T-helper 1 cell treated with Interleukin-12 subunit alpha and Interleukin-12 subunit beta and Interleukin-4 antibody, amounts not matched to agents 30 ng/mL and 1 ng/mL, for 36 hours (primary cell): ENCODE measurements around the gene LAMA2. TPM values are rescaled to one million over a fixed set of nuclear protein-coding genes. Genes with fewer than 3 reads are reported as not detected.

Experiments
- intact Hi-C: fragments of 100-400 bp; cut with micrococcal nuclease; formaldehyde crosslinking; loops from one replicate; pipeline ENCODE4 v1.15.1; 2024
- total RNA-seq: library from RNA; stranded (reverse); gene quantifications from 2 replicates; pipeline ENCODE4 v1.2.3, GENCODE V29; 2022

Gene LAMA2
- total RNA-seq, 1 donor from 2014 or later = 0.25 TPM

- intact Hi-C loops = no loop called here
Measured at GRCh38 chr6:129179283-129179682, 296.3 kb downstream of the LAMA2 start.

- intact Hi-C loops = no loop called here
Measured at GRCh38 chr6:129181001-129181400, 298.1 kb downstream of the LAMA2 start.

GRCh38 chr6:129183187-129183591 is 300.3 kb downstream of the LAMA2 start:
- intact Hi-C loops = no loop called here

GRCh38 chr6:129183681-129184301 is 300.9 kb downstream of the LAMA2 start:
- intact Hi-C loops = no loop called here

GRCh38 chr6:129184324-129184723 is 301.4 kb downstream of the LAMA2 start:
- intact Hi-C loops = no loop called here

GRCh38 chr6:129184808-129185366 is 301.9 kb downstream of the LAMA2 start:
- intact Hi-C loops = no loop called here

- intact Hi-C loops = no loop called here
Measured at GRCh38 chr6:129186988-129187387, 304.1 kb downstream of the LAMA2 start.

- intact Hi-C loops = no loop called here
Measured at GRCh38 chr6:129188306-129188705, 305.4 kb downstream of the LAMA2 start.

- intact Hi-C loops = no loop called here
Measured at GRCh38 chr6:129188795-129189194, 305.9 kb downstream of the LAMA2 start.

GRCh38 chr6:129189266-129189665 is 306.3 kb downstream of the LAMA2 start:
- intact Hi-C loops = no loop called here

GRCh38 chr6:129191235-129191634 is 308.3 kb downstream of the LAMA2 start:
- intact Hi-C loops = no loop called here

GRCh38 chr6:129192458-129192989 is 309.6 kb downstream of the LAMA2 start:
- intact Hi-C loops = no loop called here

GRCh38 chr6:129194306-129194941 is 311.5 kb downstream of the LAMA2 start:
- intact Hi-C loops = no loop called here

GRCh38 chr6:129195161-129195560 is 312.2 kb downstream of the LAMA2 start:
- intact Hi-C loops = no loop called here

- intact Hi-C loops = no loop called here
Measured at GRCh38 chr6:129195643-129196042, 312.7 kb downstream of the LAMA2 start.

GRCh38 chr6:129197154-129197553 is 314.2 kb downstream of the LAMA2 start:
- intact Hi-C loops = no loop called here

GRCh38 chr6:129200151-129200550 is 317.2 kb downstream of the LAMA2 start:
- intact Hi-C loops = no loop called here

- intact Hi-C loops = no loop called here
Measured at GRCh38 chr6:129203190-129203900, 320.4 kb downstream of the LAMA2 start.

- intact Hi-C loops = no loop called here
Measured at GRCh38 chr6:129206821-129207220, 323.9 kb downstream of the LAMA2 start.

- intact Hi-C loops = no loop called here
Measured at GRCh38 chr6:129207832-129208231, 324.9 kb downstream of the LAMA2 start.

- intact Hi-C loops = no loop called here
Measured at GRCh38 chr6:129208415-129209034, 325.6 kb downstream of the LAMA2 start.

GRCh38 chr6:129209355-129209754 is 326.4 kb downstream of the LAMA2 start:
- intact Hi-C loops = no loop called here
